GM12801 (cell line): ENCODE measurements around the gene AZI2.

Source experiments
- CTCF ChIP-seq: IDR thresholded peaks from one replicate; pipeline ENCODE4 v1.5.1; 2011; ENCODE audit warnings: control low read depth; ENCODE audit not compliant: insufficient read length; ENCODE audit errors: extremely low read depth

AZI2 gene

GRCh38 chr3:28287046-28287445 is 61.6 kb downstream of the AZI2 start:
- no peak for TF ChIP-seq CTCF

- no peak for TF ChIP-seq CTCF
These were observed 62.0 kb downstream of the AZI2 start for GRCh38 chr3:28286595-28286994.

DNA sequence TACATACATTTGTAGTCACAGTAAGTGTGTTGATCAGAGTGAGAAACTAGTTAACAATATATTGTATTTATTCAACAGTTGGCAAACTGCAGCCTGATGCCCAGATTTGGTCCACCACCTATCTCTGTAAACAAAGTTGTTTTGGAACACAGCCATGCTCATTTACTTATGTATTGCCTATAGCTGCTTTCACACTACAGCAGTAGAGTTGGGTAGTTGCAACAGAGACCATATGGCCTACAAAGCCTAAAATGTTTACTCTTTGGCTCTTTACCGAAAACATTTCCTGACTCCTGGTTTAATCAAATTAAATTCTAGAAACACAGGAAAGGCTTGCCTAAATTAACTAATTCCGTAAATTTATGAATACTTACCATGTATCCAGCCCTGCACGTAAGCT is 67.8 kb downstream of the AZI2 start:
- TF ChIP-seq CTCF = no peak

- no peak for TF ChIP-seq CTCF
These were observed 68.9 kb downstream of the AZI2 start for GRCh38 chr3:28279770-28280169.

GRCh38 chr3:28278918-28279317 is 69.7 kb downstream of the AZI2 start:
- no peak for TF ChIP-seq CTCF

DNA sequence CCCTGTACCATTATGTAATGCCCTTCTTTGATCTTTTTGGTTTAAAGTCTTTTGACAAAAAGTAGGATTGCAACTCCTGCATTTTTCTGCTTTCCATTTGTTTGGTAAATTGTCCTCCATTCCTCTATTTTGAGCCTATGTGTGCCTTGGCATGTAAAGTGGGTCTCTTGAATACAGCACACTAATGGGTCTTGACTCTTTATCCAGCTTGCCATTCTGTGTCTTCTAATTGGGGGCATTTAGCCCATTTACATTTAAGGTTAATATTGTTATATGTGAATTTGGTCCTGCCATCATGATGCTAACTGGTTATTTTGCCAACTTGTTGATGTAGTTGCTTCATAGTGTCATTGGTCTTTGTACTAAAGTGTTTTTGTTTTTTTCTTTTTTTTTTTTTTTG is 74.8 kb downstream of the AZI2 start:
- no peak for TF ChIP-seq CTCF
